Neural progenitor cell (in vitro differentiated cells): ENCODE measurements around the gene RANBP6. TPM values are rescaled to one million over a fixed set of nuclear protein-coding genes. Genes with fewer than 3 reads are reported as not detected.
A peak's percentile ranks its signal among the peaks of the same experiment; 100 is the strongest.

Experiments
- DNase-seq: peaks from one replicate; pipeline ENCODE4 v3.0.0-alpha.2; 2016; ENCODE audit warnings: low spot score
- H2AFZ ChIP-seq: fragments of 200-600 bp; sonication (generic); replicated peaks from 2 replicates; pipeline ENCODE4 v1.6.1; 2016; ENCODE audit warnings: antibody characterized with exemption
- H3F3A ChIP-seq: fragments of 200-600 bp; sonication (generic); 2 replicates; pipeline ENCODE4 v1.6.1; 2016; ENCODE audit warnings: antibody characterized with exemption, low read depth
- H3K27ac ChIP-seq: fragments of 200-600 bp; sonication (generic); 2 replicates; pipeline ENCODE4 v1.5.1; 2016; ENCODE audit warnings: mild to moderate bottlenecking
- H3K27me3 ChIP-seq: fragments of 200-600 bp; sonication (generic); 2 replicates; pipeline ENCODE4 v1.6.1; 2016; ENCODE audit warnings: mild to moderate bottlenecking, moderate library complexity
- H3K36me3 ChIP-seq: fragments of 200-600 bp; sonication (generic); 2 replicates; pipeline ENCODE4 v1.5.1; 2016
- H3K4me1 ChIP-seq: fragments of 200-600 bp; sonication (generic); 2 replicates; pipeline ENCODE4 v1.6.1; 2016; ENCODE audit warnings: mixed run types
- H3K4me2 ChIP-seq: fragments of 200-600 bp; sonication (generic); 2 replicates; pipeline ENCODE4 v1.6.1; 2016
- H3K4me3 ChIP-seq: fragments of 200-600 bp; sonication (generic); 2 replicates; pipeline ENCODE4 v1.5.1; 2016
- H3K79me2 ChIP-seq: fragments of 200-600 bp; sonication (generic); 2 replicates; pipeline ENCODE4 v1.6.1; 2016; ENCODE audit warnings: low read depth
- H3K9ac ChIP-seq: fragments of 200-600 bp; sonication (generic); 2 replicates; pipeline ENCODE4 v1.6.1; 2016
- H3K9me3 ChIP-seq: fragments of 200-600 bp; sonication (generic); 2 replicates; pipeline ENCODE4 v1.5.1; 2016; ENCODE audit warnings: low read depth
- H4K20me1 ChIP-seq: fragments of 200-600 bp; sonication (generic); 2 replicates; pipeline ENCODE4 v1.6.1; 2016; ENCODE audit warnings: low read depth
- H3K27ac Mint-ChIP-seq: 3 replicates; pipeline ENCODE4 v1.8.0; 2021; ENCODE audit warnings: mixed read lengths
- H3K27me3 Mint-ChIP-seq: 2 replicates; pipeline ENCODE4 v1.8.0; 2022; ENCODE audit warnings: low read depth, mild to moderate bottlenecking, inconsistent platforms, moderate library complexity, mixed read lengths; ENCODE audit not compliant: insufficient read depth
- H3K36me3 Mint-ChIP-seq: 3 replicates; pipeline ENCODE4 v1.8.0; 2021; ENCODE audit warnings: mixed read lengths
- H3K4me1 Mint-ChIP-seq: 3 replicates; pipeline ENCODE4 v1.8.0; 2021; ENCODE audit warnings: mixed read lengths
- H3K4me3 Mint-ChIP-seq: 3 replicates; pipeline ENCODE4 v1.8.0; 2021; ENCODE audit warnings: mild to moderate bottlenecking, moderate library complexity, mixed read lengths
- H3K9me3 Mint-ChIP-seq: 3 replicates; pipeline ENCODE4 v1.8.0; 2020; ENCODE audit warnings: mixed read lengths
- CTCF ChIP-seq: fragments of 200-600 bp; sonication (generic); IDR thresholded peaks from 2 replicates; pipeline ENCODE4 v1.5.1; 2017; ENCODE audit warnings: antibody characterized with exemption, mild to moderate bottlenecking
- EZH2 ChIP-seq: fragments of 200-600 bp; sonication (generic); IDR thresholded peaks from 2 replicates; pipeline ENCODE4 v1.6.1; 2017; ENCODE audit warnings: antibody characterized with exemption, mild to moderate bottlenecking, moderate library complexity
- EZH2phosphoT487 ChIP-seq: fragments of 200-600 bp; sonication (generic); IDR thresholded peaks from 2 replicates; pipeline ENCODE4 v1.6.1; 2017; ENCODE audit warnings: antibody characterized with exemption
- total RNA-seq: library from RNA; depleted of rRNA; stranded (reverse); fragments of >200 nt; gene quantifications from 2 replicates; pipeline ENCODE4 v1.2.3, GENCODE V29; 2015; ENCODE audit warnings: low replicate concordance

Gene RANBP6
- total RNA-seq, 1 donor from 2014 or later = 63.0 TPM

DNA sequence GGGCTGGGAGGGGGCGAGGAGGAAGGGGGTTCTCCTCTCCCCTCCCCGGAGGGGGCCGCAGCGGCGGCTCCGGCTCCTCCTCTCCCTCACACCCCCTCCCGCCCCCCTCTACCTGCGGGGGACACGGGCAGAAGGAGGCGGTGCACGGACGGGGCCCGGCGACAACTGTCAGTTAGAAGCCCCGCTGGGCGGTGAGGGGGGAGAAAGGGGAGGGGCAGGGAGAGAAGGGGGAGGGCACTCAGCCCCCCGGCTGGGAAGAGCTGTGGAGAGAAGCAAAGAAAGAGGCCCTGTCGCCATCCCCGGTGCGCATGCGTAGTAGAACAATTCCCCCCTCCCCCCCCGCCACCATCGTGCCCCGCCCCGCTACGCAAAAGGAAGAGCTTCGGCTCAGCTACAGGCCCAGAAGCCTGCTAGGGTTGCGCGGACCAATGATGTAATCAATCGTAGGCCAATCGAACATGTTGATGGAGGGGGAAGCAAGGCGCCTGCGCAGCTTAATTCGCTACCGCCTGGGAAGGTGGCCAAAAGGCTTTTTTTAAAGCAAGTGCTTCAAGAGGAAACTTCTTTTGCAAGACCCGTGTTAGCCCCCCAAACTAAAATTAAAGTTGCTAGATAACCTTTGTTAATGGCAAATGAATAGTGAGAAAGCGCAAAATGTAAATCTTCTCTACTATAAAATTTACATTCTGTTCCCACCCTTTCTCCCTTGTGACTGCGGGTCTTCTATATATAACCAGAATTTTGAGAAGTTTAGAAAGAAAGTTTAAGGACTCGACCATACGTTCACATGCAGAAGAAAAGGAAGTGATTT lies 7.0 kb downstream of the RANBP6 start:
- Histone ChIP-seq H4K20me1 (peaks cover 42% of the 10 kb centered on the region), H3F3A (peaks cover 35% of the 10 kb centered on the region)
- H3K4me1 Mint-ChIP-seq = peaks cover 40% of the 10 kb centered on the region

DNA sequence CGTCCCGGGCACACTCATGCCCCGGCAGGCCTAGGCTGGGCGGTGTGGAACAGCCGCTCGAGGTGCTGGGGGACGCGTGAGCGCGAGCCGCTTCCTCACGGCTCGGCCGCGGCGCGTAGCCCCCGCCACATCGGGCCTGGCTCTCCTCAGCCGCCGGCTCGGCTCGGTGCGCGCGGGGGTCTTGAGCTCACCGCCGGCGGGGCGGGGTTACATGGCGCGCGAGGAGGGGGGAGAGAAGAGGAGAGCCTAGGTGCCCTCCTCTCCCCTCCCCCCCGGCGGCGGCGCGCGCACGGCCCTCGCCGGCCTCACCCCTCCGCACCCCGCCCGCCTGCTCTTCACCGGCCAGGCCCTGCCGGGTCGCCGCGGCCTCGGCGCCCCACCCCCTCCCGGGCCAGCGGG lies 7.7 kb downstream of the RANBP6 start:
- Histone ChIP-seq H3K4me2 (peak overlapping the region; percentile 89), H3K4me1 (peaks cover 16% of the 10 kb centered on the region), H3K36me3 (peaks cover 5% of the 10 kb centered on the region), H3K79me2 (peaks cover 80% of the 10 kb centered on the region), H3K27me3 (no peaks in the 10 kb centered on the region), H3K9ac (peak overlapping the region; percentile 81), H2AFZ (peak overlapping the region; percentile 84), H3K4me3 (peak overlapping the region; percentile 80), H3K27ac (peak overlapping the region; percentile 94), H3F3A (peaks cover 35% of the 10 kb centered on the region), H3K9me3 (no peaks in the 10 kb centered on the region), H4K20me1 (peaks cover 37% of the 10 kb centered on the region)
- no peaks in the 10 kb centered on the region for H3K9me3 Mint-ChIP-seq
- no peak overlapping the region for H3K27ac Mint-ChIP-seq
- H3K4me1 Mint-ChIP-seq = peaks cover 34% of the 10 kb centered on the region
- peaks cover 2% of the 10 kb centered on the region for H3K27me3 Mint-ChIP-seq
- DNase-seq = peak; percentile 96
- H3K36me3 Mint-ChIP-seq = peaks cover 6% of the 10 kb centered on the region
- TF ChIP-seq CTCF (no peak), EZH2 (peak; percentile 36), EZH2phosphoT487 (no peak)
- peak overlapping the region; percentile 98 for H3K4me3 Mint-ChIP-seq

More for the DNA sequence above, 7.0 kb downstream of the RANBP6 start:
- peak overlapping the region; percentile 80 for H3K4me3 ChIP-seq
- H3K27me3 ChIP-seq = no peaks in the 10 kb centered on the region
- peak overlapping the region; percentile 94 for H3K27ac ChIP-seq
- H3K9me3 ChIP-seq = no peaks in the 10 kb centered on the region
- peak overlapping the region; percentile 89 for H3K4me2 ChIP-seq
- peaks cover 20% of the 10 kb centered on the region for H3K4me1 ChIP-seq
- Mint-ChIP-seq H3K4me3 (peak overlapping the region; percentile 85), H3K27me3 (peaks cover 2% of the 10 kb centered on the region), H3K27ac (peak overlapping the region; percentile 83), H3K9me3 (no peaks in the 10 kb centered on the region), H3K36me3 (peaks cover 12% of the 10 kb centered on the region)
- H3K36me3 ChIP-seq = peaks cover 7% of the 10 kb centered on the region
- no peak for TF ChIP-seq EZH2phosphoT487
- TF ChIP-seq EZH2 = no peak
- no peak for TF ChIP-seq CTCF
- H3K79me2 ChIP-seq = peaks cover 80% of the 10 kb centered on the region
- H2AFZ ChIP-seq = peak overlapping the region; percentile 84
- DNase-seq = peak; percentile 99
- peak overlapping the region; percentile 81 for H3K9ac ChIP-seq

GRCh38 chr9:6007058-6007769 lies 8.2 kb downstream of the RANBP6 start:
- H3K27ac Mint-ChIP-seq = no peak overlapping the region
- no peaks in the 10 kb centered on the region for H3K9me3 Mint-ChIP-seq
- Histone ChIP-seq H3K9me3 (no peaks in the 10 kb centered on the region), H3K27me3 (no peaks in the 10 kb centered on the region), H3K36me3 (peaks cover 4% of the 10 kb centered on the region), H3K4me3 (peak overlapping the region; percentile 80), H3K4me1 (peaks cover 16% of the 10 kb centered on the region), H3K4me2 (peak overlapping the region; percentile 89), H4K20me1 (peaks cover 37% of the 10 kb centered on the region), H3F3A (peaks cover 35% of the 10 kb centered on the region), H3K9ac (peak overlapping the region; percentile 81), H2AFZ (peak overlapping the region; percentile 84), H3K79me2 (peaks cover 79% of the 10 kb centered on the region), H3K27ac (peak overlapping the region; percentile 88)
- H3K4me1 Mint-ChIP-seq = peaks cover 31% of the 10 kb centered on the region
- H3K27me3 Mint-ChIP-seq = peaks cover 2% of the 10 kb centered on the region
- peak overlapping the region; percentile 98 for H3K4me3 Mint-ChIP-seq
- DNase-seq = peak; percentile 94
- TF ChIP-seq EZH2 (no peak), EZH2phosphoT487 (no peak), CTCF (no peak)
- peaks cover 6% of the 10 kb centered on the region for H3K36me3 Mint-ChIP-seq
